Upper lobe of right lung (tissue), 1 donor: ENCODE results near the gene LRP2. TPM values are rescaled to one million over a fixed set of nuclear protein-coding genes. Genes with fewer than 3 reads are reported as not detected.

Experiments used
- ATAC-seq: fragments of 200-7000 bp; cut with Tn5 transposase; one replicate; pipeline ENCODE4 v1.9.1; 2020; ENCODE audit warnings: mild to moderate bottlenecking, moderate library complexity
- DNase-seq: peaks from one replicate; pipeline ENCODE4 v3.0.0-alpha.2; 2020
- H3K27ac ChIP-seq: fragments of 200-600 bp; one replicate; pipeline ENCODE4 v1.8.0; 2022
- H3K27me3 ChIP-seq: fragments of 200-600 bp; one replicate; pipeline ENCODE4 v1.8.0; 2022; ENCODE audit warnings: mild to moderate bottlenecking
- H3K36me3 ChIP-seq: fragments of 200-600 bp; one replicate; pipeline ENCODE4 v1.8.0; 2022
- H3K4me1 ChIP-seq: fragments of 200-600 bp; one replicate; pipeline ENCODE4 v1.8.0; 2022
- H3K4me3 ChIP-seq: fragments of 200-600 bp; one replicate; pipeline ENCODE4 v1.8.0; 2022; ENCODE audit warnings: mild to moderate bottlenecking
- H3K9me3 ChIP-seq: fragments of 200-600 bp; one replicate; pipeline ENCODE4 v1.8.0; 2022
- intact Hi-C: fragments of 100-400 bp; cut with DNase I; formaldehyde crosslinking; loops from one replicate; pipeline ENCODE4 v1.11.0; 2022
- total RNA-seq: library from RNA; stranded (reverse); fragmentation: NEBNext Ultra II Directional; extraction: Animal tissue kit (Norgen Biotek cat#: 25700); gene quantifications from one replicate; pipeline ENCODE4 v1.2.1, GENCODE V29; 2021
- TF ChIP-seq, protein P1 (sequence below): fragments of 200-600 bp; IDR thresholded peaks from one replicate; pipeline ENCODE4 v1.8.0; 2022; ENCODE audit warnings: antibody characterized with exemption
- donor health status: DM: no; HTN: yes; CAD: no; lungs with severe emphysema.

The LRP2 gene
- total RNA-seq, 1 donor from 2014 or later, result 36.6 TPM

DNA sequence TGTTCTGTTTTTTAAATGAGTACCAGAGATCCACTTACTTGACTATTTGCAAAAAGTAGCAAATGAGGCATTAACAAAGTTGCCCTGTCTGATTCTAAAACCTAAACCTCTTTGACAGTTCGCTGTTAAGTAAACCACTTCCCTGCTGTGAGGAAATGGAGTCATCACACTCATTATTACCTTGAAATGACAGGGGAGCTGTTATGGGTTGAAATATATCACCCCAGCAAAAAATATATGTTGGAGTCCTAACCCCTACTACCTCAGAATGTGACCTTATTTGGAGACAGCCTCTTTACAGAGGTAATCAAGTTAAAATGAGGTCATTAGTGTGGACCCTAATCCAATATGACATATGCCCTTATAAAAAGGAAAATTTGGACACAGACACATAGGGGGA, 256.9 kb downstream of the LRP2 start:
- Histone ChIP-seq H3K4me1 (peaks cover 12% of the 10 kb centered on the region), H3K27me3 (no peaks in the 10 kb centered on the region), H3K9me3 (no peaks in the 10 kb centered on the region), H3K36me3 (no peaks in the 10 kb centered on the region), H3K27ac (no peak overlapping the region), H3K4me3 (no peak overlapping the region)
- no peak for DNase-seq
- intact Hi-C loops, result no loop called here
- TF ChIP-seq, protein P1, sequence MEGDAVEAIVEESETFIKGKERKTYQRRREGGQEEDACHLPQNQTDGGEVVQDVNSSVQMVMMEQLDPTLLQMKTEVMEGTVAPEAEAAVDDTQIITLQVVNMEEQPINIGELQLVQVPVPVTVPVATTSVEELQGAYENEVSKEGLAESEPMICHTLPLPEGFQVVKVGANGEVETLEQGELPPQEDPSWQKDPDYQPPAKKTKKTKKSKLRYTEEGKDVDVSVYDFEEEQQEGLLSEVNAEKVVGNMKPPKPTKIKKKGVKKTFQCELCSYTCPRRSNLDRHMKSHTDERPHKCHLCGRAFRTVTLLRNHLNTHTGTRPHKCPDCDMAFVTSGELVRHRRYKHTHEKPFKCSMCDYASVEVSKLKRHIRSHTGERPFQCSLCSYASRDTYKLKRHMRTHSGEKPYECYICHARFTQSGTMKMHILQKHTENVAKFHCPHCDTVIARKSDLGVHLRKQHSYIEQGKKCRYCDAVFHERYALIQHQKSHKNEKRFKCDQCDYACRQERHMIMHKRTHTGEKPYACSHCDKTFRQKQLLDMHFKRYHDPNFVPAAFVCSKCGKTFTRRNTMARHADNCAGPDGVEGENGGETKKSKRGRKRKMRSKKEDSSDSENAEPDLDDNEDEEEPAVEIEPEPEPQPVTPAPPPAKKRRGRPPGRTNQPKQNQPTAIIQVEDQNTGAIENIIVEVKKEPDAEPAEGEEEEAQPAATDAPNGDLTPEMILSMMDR, result no peak
- no peak for ATAC-seq

DNA sequence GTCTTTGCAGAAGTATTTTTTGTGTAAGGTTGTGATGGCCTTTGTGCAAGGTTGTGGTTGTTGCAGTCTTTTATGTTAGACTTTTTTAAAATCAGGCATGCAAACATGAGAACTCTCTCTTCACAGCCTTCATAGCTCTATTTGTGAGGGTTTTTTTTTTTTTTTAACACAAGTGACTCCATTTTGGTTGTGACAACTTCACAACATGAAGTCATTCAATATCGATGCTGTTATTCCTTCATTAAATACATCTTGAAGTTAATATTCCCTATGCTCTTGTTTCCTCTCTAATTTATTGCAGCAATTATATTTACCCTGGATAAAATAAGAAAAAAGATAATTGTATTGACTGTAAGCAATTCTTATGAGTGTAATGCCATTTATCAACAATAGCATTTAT, 257.5 kb downstream of the LRP2 start:
- Histone ChIP-seq H3K9me3 (no peaks in the 10 kb centered on the region), H3K4me1 (peaks cover 12% of the 10 kb centered on the region), H3K36me3 (no peaks in the 10 kb centered on the region), H3K27ac (no peak overlapping the region), H3K4me3 (no peak overlapping the region), H3K27me3 (no peaks in the 10 kb centered on the region)
- TF ChIP-seq, protein P1, result no peak
- DNase-seq (no peak), ATAC-seq (no peak)
- intact Hi-C loops, result no loop called here

GRCh38 chr2:169095621-169096105, 266.7 kb downstream of the LRP2 start:
- Histone ChIP-seq H3K4me3 (no peak overlapping the region), H3K27me3 (no peaks in the 10 kb centered on the region), H3K9me3 (no peaks in the 10 kb centered on the region), H3K4me1 (peaks cover 3% of the 10 kb centered on the region), H3K27ac (no peak overlapping the region), H3K36me3 (no peaks in the 10 kb centered on the region)
- intact Hi-C loops, result no loop called here
- DNase-seq, result no peak
- ATAC-seq, result peak; percentile 63
- TF ChIP-seq, protein P1, result no peak

GRCh38 chr2:169094676-169095075, 267.7 kb downstream of the LRP2 start:
- Histone ChIP-seq H3K9me3 (no peaks in the 10 kb centered on the region), H3K36me3 (no peaks in the 10 kb centered on the region), H3K27ac (no peak overlapping the region), H3K4me3 (no peak overlapping the region), H3K4me1 (peaks cover 6% of the 10 kb centered on the region), H3K27me3 (no peaks in the 10 kb centered on the region)
- TF ChIP-seq, protein P1, result no peak
- ATAC-seq, result no peak
- no peak for DNase-seq
- intact Hi-C loops, result no loop called here

GRCh38 chr2:169093535-169093934, 268.8 kb downstream of the LRP2 start:
- TF ChIP-seq, protein P1, result no peak
- ATAC-seq (no peak), DNase-seq (no peak)
- Histone ChIP-seq H3K27ac (no peak overlapping the region), H3K4me1 (peaks cover 6% of the 10 kb centered on the region), H3K36me3 (no peaks in the 10 kb centered on the region), H3K4me3 (no peak overlapping the region), H3K27me3 (no peaks in the 10 kb centered on the region), H3K9me3 (no peaks in the 10 kb centered on the region)
- intact Hi-C loops, result no loop called here
